Gastroesophageal sphincter (tissue), 4 donors: ENCODE data around the gene CADM1. TPM values are rescaled to one million over a fixed set of nuclear protein-coding genes. Genes with fewer than 3 reads are reported as not detected.

Experiments
- ATAC-seq: fragments of 150-250 bp; one replicate; pipeline ENCODE4 v1.9.1; 2016; ENCODE audit warnings: mild to moderate bottlenecking, moderate library complexity
- H3K27ac ChIP-seq, 4 donors: fragments of 200-600 bp; sonication (generic) in 3 of 4; 1 replicate in 3 of 4; 2 replicates in 1 of 4; pipeline ENCODE4 v1.5.1; 2016 to 2019
- H3K27me3 ChIP-seq: fragments of 200-600 bp; sonication (generic); one replicate; pipeline ENCODE4 v1.5.1; 2019
- H3K36me3 ChIP-seq, 2 donors: fragments of 200-600 bp; sonication (generic); one replicate each; pipeline ENCODE4 v1.5.1; 2019; ENCODE audit warnings: control low read depth in 1 of 2
- H3K4me1 ChIP-seq, 3 donors: fragments of 200-600 bp; sonication (generic); 1 replicate in 2 of 3; 2 replicates in 1 of 3; pipeline ENCODE4 v1.5.1; 2016 to 2019; ENCODE audit warnings: control low read depth in 2 of 3
- H3K4me3 ChIP-seq, 2 donors: fragments of 200-600 bp; sonication (generic); one replicate each; pipeline ENCODE4 v1.5.1; 2019; ENCODE audit warnings: mild to moderate bottlenecking in 1 of 2, moderate library complexity in 1 of 2
- H3K9me3 ChIP-seq, 3 donors: fragments of 200-600 bp; sonication (generic); one replicate each; pipeline ENCODE4 v1.5.1; 2017 to 2019; ENCODE audit warnings: control low read depth in 2 of 3
- EP300 ChIP-seq: sonication (generic); formaldehyde crosslinking; IDR thresholded peaks from one replicate; pipeline ENCODE4 v1.6.1; 2017; ENCODE audit warnings: antibody characterized with exemption, mild to moderate bottlenecking
- POLR2A ChIP-seq, 2 donors: fragments of 450-650 bp; IDR thresholded peaks; one replicate each; pipeline ENCODE4 v1.6.1; 2017; ENCODE audit warnings: antibody characterized with exemption in 2 of 2, mild to moderate bottlenecking in 2 of 2, moderate library complexity in 1 of 2
- POLR2AphosphoS5 ChIP-seq: sonication (generic); formaldehyde crosslinking; IDR thresholded peaks from one replicate; pipeline ENCODE4 v1.6.1; 2017; ENCODE audit warnings: antibody characterized with exemption
- WGBS, 2 donors: methylation state at CpG; one replicate each; pipeline ENCODE4 v1.1.5; 2018; ENCODE audit warnings: low coverage in 1 of 2; 5-methylcytosine and 5-hydroxymethylcytosine counted together
- total RNA-seq, 4 donors: library from RNA; depleted of rRNA; stranded (reverse); fragments of >200 nt; gene quantifications; one replicate each; pipeline ENCODE4 v1.1.0, GENCODE V29; 2016
- TF ChIP-seq, protein P1 (sequence below), 4 experiments: fragments of 200-600 bp in 2 of 4; fragments of 450-650 bp in 2 of 4; sonication (generic) in 1 of 4; IDR thresholded peaks; one replicate each; pipeline ENCODE4 v1.5.1; 2017 to 2019; ENCODE audit warnings: antibody characterized with exemption in 4 of 4, mild to moderate bottlenecking in 2 of 4, moderate library complexity in 2 of 4

The CADM1 gene
- total RNA-seq, 4 donors from 2014 or later: 10.4 to 23.5 (median 17.1) TPM

DNA sequence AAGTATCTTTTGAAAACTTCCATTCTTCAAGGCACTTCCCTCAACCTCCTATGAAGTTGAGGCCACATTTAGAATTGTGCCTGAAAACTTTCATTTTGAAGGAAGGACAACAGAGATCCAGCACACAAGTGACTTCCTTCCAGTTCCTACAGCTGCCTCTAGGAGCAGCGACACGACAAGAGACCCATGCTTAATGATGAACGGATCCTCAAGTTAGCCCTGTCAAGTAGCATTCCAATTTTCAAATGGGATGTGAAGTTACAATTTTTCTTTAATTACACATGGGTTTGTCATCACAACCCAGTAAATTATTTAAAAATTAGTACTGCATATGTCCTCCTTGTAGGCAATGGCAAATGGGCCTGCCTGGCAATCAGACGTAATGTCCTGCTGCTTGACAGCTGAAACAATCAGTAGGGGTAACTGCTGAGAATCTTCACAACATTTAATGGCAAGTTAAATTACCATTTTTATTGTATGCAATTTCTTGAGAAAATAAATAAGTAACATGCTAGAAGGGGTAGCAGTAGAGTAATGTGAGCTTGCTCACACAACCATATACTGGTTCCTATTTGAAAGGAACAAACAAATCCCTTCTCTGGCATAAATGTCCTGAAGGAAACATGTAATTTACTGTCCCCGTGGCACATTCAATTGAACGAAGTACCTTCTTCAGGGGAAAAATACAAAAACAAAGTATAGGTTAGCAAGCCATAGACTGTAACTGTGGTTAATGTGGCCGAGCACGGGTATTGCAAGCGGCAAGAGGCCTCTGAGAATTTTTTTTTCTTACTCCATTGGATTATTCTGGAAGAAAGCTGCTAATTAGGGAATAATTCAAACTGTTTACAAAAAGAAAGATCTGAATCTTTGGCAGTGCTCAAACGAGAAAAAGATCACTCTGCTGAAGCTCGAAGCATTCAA lies 288.3 kb downstream of the CADM1 start:
- Histone ChIP-seq H3K4me1 (peaks cover 0 to 11% (median 0%) of the 10 kb centered on the region in 3 donors), H3K9me3 (no peaks in the 10 kb centered on the region), H3K36me3 (peaks cover 0 to 9% of the 10 kb centered on the region in 2 donors), H3K4me3 (no peak overlapping the region), H3K27ac (no peak overlapping the region), H3K27me3 (no peaks in the 10 kb centered on the region)
- WGBS, 2 donors: 75 to 83% methylated on average over 5 to 10 of the region's 11 CpGs
- ATAC-seq: no peak
- TF ChIP-seq POLR2A (IDR thresholded peaks at IDR 0.05) (no peak), EP300 (no peak), POLR2AphosphoS5 (no peak)
- TF ChIP-seq, protein P1, sequence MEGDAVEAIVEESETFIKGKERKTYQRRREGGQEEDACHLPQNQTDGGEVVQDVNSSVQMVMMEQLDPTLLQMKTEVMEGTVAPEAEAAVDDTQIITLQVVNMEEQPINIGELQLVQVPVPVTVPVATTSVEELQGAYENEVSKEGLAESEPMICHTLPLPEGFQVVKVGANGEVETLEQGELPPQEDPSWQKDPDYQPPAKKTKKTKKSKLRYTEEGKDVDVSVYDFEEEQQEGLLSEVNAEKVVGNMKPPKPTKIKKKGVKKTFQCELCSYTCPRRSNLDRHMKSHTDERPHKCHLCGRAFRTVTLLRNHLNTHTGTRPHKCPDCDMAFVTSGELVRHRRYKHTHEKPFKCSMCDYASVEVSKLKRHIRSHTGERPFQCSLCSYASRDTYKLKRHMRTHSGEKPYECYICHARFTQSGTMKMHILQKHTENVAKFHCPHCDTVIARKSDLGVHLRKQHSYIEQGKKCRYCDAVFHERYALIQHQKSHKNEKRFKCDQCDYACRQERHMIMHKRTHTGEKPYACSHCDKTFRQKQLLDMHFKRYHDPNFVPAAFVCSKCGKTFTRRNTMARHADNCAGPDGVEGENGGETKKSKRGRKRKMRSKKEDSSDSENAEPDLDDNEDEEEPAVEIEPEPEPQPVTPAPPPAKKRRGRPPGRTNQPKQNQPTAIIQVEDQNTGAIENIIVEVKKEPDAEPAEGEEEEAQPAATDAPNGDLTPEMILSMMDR (IDR thresholded peaks at IDR 0.05): no peak

DNA sequence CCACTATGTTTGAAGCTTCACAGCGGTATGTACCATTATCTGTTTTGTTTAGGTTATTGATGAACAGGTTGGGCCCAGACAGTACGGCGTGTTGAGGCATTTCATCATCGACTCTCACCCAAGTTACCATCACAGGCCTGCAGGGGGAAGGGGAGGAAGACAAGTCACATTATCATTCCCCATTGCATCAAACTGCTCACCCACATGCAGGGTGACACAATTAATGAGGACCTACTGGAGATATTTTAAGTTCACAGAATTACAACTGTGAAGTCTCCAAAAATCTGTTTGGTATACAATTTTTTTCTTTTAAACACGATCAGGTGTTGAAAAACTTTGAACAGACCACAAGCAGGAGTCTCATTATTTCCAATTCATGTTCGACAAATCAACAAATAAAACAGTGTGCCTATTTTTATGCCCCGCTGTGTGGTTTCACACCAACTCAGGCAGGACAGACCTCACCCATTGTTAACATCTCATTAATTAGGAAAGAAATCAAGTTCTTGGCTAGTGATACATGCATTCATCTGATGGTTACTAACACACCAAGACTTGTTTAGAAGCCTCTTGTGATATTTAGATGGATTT lies 289.5 kb downstream of the CADM1 start:
- Histone ChIP-seq H3K36me3 (peaks cover 0 to 9% of the 10 kb centered on the region in 2 donors), H3K4me1 (peaks cover 0 to 11% (median 0%) of the 10 kb centered on the region in 3 donors), H3K9me3 (no peaks in the 10 kb centered on the region), H3K27me3 (no peaks in the 10 kb centered on the region), H3K4me3 (no peak overlapping the region), H3K27ac (no peak overlapping the region)
- TF ChIP-seq POLR2A (IDR thresholded peaks at IDR 0.05) (no peak), EP300 (no peak), POLR2AphosphoS5 (no peak)
- TF ChIP-seq, protein P1 (IDR thresholded peaks at IDR 0.05): no peak
- no peak for ATAC-seq
- WGBS, 2 donors: 93 to 94% methylated on average over 5 of the region's 7 CpGs

GRCh38 chr11:115213007-115213406 lies 291.2 kb downstream of the CADM1 start:
- WGBS, 2 donors: 76 to 100% methylated on average over 1 to 8 of the region's 8 CpGs

DNA sequence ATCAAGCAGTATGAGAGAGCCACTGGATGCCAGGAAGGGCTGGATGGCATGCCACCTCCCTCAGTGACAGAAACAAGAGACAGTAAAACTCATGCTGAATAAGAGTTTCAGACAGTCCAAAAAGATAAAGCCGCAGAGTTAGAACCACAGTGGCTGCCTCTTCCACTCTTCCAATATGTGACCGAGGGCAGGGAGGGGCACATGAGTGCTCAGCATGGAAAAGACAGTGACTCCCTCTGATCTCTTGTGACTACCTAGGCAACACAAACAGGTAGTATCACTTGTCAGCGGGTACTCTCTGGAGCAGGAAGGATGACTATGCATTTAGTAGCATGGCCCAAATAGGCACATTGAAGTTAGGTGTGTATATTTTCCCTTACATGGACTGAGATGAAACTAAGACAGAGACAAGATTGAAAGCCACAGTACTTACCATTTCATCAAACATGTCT lies 295.4 kb downstream of the CADM1 start:
- TF ChIP-seq, protein P1 (IDR thresholded peaks at IDR 0.05): no peak
- no peak for TF ChIP-seq EP300
- TF ChIP-seq POLR2AphosphoS5: no peak
- TF ChIP-seq POLR2A (IDR thresholded peaks at IDR 0.05): no peak

More at GRCh38 chr11:115213007-115213406, 291.2 kb downstream of the CADM1 start:
- Histone ChIP-seq H3K27me3 (no peaks in the 10 kb centered on the region), H3K9me3 (no peaks in the 10 kb centered on the region), H3K36me3 (peaks cover 0 to 9% of the 10 kb centered on the region in 2 donors), H3K4me3 (no peak overlapping the region), H3K27ac (no peak overlapping the region), H3K4me1 (no peaks in the 10 kb centered on the region)
- TF ChIP-seq POLR2AphosphoS5 (no peak), EP300 (no peak), POLR2A (IDR thresholded peaks at IDR 0.05) (no peak)
- TF ChIP-seq, protein P1 (IDR thresholded peaks at IDR 0.05): no peak
- ATAC-seq: no peak

More for the DNA sequence above, 295.4 kb downstream of the CADM1 start:
- Histone ChIP-seq H3K36me3 (no peaks in the 10 kb centered on the region), H3K4me3 (no peak overlapping the region), H3K4me1 (no peaks in the 10 kb centered on the region), H3K9me3 (no peaks in the 10 kb centered on the region), H3K27me3 (no peaks in the 10 kb centered on the region), H3K27ac (no peak overlapping the region)
- no peak for ATAC-seq
- WGBS, 2 donors: 92 to 100% methylated on average over 2 to 3 of the region's 3 CpGs
